Measurements from ENCODE around the gene SCNN1B.
"Not testable (repeated sequence)": the region's sequence is repeated elsewhere in the genome, so short reads cannot be mapped to it uniquely, and the experiment has no call there.

Gene SCNN1B

DNA sequence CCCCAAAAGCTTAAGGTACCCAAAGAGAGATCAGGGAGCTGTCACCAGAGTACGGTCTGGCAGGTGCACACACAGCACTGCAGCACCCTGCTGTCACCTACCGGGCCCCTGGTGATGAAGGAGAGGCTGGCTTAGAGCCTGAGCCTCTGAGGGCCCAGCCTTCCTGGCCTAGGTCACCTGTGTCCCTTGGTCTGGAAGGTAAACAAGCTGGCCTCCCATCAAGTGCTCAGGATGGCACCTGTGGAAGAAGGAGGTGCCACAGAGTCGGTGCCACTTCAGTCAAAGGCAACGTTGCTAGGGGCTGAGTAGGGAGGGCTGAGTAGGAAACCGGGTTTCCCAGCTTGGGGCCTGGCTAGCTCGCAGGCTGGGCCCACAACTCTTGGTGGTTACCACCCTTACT lies 80.2 kb downstream of the SCNN1B start:
- TF ChIP-seq, protein P1, sequence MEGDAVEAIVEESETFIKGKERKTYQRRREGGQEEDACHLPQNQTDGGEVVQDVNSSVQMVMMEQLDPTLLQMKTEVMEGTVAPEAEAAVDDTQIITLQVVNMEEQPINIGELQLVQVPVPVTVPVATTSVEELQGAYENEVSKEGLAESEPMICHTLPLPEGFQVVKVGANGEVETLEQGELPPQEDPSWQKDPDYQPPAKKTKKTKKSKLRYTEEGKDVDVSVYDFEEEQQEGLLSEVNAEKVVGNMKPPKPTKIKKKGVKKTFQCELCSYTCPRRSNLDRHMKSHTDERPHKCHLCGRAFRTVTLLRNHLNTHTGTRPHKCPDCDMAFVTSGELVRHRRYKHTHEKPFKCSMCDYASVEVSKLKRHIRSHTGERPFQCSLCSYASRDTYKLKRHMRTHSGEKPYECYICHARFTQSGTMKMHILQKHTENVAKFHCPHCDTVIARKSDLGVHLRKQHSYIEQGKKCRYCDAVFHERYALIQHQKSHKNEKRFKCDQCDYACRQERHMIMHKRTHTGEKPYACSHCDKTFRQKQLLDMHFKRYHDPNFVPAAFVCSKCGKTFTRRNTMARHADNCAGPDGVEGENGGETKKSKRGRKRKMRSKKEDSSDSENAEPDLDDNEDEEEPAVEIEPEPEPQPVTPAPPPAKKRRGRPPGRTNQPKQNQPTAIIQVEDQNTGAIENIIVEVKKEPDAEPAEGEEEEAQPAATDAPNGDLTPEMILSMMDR (IDR thresholded peaks at IDR 0.05; ENCODE audit: low read depth, low read length), result no peak

DNA sequence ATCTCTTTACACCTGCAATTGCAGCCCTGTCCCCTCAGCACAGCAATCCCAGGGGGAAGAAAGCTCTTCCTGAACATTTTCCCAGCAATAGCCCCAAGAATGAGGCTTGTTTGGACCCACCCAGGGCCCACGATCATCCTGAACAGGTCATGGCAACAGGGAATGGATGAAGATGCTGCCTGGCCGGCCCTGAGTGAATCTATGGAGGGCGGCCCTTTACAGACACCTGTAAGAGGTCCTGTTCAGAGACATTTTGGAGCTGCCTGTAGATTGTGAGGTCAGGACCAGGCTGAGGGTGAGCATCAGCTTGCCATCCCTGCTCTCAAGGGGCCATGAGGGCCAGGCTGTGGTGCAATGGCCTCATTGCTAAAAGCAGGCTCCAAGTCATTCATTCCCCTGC lies 81.8 kb downstream of the SCNN1B start:
- TF ChIP-seq, protein P1 (IDR thresholded peaks at IDR 0.05; ENCODE audit: low read depth, low read length), result no peak
- no peak overlapping the region for H3K4me3 ChIP-seq (ENCODE audit: low read depth, low read length)

More for the DNA sequence above, 80.2 kb downstream of the SCNN1B start:
- no peak overlapping the region for H3K4me3 ChIP-seq (ENCODE audit: low read depth, low read length)

DNA sequence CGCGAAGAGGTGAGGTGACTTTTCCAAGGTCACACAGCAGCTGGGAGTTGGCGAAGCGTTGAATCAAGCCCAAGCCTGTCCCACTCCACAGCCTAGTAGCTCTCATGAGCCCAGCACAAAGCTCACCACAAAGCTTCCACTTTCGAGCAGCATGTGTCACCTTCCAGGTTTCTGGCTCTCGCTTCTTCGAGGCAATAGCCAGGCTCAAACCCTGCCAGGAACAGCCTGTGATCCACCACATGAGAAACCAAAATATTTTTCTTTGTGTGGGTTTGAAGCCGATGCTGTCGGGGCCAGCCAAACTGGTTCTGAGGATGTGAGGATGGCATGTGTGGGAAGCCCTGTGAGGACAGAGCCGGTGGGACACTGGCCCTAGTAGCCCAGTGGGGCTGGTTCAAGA lies 82.8 kb downstream of the SCNN1B start:
- TF ChIP-seq, protein P1 (IDR thresholded peaks at IDR 0.05; ENCODE audit: low read depth, low read length), result no peak
- H3K4me3 ChIP-seq (ENCODE audit: low read depth, low read length), result no peak overlapping the region

DNA sequence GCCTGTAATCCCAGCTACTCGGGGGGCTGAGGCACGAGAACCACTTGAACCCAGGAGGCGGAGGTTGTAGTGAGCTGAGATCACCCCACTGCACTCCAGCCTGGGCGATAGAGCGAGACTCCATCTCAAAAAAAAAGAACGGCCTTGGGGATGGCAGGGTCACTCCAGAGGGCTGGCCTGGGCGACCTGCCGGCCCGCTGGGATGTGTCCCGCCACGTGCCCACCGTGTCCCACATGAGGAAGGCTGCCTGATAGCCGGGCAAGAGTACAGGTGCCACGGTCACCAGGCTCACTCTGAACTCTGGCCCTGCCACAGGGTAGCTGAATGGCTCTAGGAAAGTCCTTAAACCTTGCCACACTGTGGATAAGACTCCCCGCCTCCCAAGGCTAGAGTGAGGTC lies 83.3 kb downstream of the SCNN1B start:
- H3K4me3 ChIP-seq (ENCODE audit: low read depth, low read length), result no peak overlapping the region
- TF ChIP-seq, protein P1 (IDR thresholded peaks at IDR 0.05; ENCODE audit: low read depth, low read length), result no peak

DNA sequence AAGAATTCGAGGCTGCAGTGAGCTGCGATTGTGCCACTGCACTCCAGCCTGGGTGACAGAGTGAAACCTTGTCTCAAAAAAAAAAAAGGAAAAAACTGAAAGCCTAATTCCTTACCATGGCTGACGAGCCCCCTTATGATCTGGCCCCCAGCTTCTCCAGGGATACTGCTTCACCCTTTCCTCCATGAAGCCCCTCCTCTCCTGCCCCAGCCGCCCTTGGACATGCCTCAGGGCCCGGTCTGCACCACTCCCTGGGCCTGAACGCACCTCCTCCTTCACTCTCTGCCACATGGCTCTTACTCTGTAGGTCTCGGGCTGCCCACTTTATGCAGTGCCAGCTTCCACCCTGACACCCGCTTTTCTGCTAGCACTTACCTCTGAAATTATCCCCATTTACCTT lies 85.6 kb downstream of the SCNN1B start:
- no peak overlapping the region for H3K4me3 ChIP-seq (ENCODE audit: low read depth, low read length)
- TF ChIP-seq, protein P1 (IDR thresholded peaks at IDR 0.05; ENCODE audit: low read depth, low read length), result no peak

DNA sequence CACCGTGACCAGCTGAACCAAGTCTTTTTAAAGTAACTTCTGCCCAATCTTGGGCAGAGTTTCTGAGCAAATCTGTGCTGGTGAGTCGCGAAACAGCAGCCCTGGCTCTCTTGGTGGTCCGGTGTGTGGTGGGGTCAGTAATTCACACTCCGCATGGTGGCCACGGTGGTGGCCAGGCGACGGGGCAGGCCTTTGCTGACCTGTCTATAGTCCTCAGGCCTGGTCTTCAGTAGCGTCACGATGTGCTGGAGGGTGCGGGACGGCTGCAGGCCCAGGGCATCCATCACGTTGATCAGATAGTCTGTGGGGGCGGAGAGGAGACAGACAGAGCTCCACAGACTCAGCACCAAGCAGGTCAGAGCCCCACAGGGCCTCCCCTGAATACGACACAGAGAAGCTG lies 86.7 kb downstream of the SCNN1B start:
- TF ChIP-seq, protein P1 (IDR thresholded peaks at IDR 0.05; ENCODE audit: low read depth, low read length), result no peak
- no peak overlapping the region for H3K4me3 ChIP-seq (ENCODE audit: low read depth, low read length)

DNA sequence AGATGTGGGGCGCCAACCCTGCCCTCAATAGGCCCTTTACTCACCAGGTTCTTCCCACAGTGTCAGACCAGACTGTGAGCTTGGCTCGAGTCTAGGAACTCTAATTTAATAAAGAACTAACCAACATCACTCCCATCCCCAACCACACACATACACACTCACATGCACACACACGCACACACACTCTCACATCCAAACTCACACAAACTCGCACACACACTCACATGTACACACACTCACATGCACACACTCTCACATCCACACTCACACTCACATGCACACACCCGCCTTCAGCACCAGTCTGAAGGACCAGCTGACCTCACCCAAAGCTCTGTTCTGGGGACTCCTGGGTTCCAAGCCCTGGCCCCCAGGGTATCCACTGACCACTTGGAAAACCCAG lies 87.1 kb downstream of the SCNN1B start:
- no peak overlapping the region for H3K4me3 ChIP-seq (ENCODE audit: low read depth, low read length)
- TF ChIP-seq, protein P1 (IDR thresholded peaks at IDR 0.05; ENCODE audit: low read depth, low read length), result no peak

DNA sequence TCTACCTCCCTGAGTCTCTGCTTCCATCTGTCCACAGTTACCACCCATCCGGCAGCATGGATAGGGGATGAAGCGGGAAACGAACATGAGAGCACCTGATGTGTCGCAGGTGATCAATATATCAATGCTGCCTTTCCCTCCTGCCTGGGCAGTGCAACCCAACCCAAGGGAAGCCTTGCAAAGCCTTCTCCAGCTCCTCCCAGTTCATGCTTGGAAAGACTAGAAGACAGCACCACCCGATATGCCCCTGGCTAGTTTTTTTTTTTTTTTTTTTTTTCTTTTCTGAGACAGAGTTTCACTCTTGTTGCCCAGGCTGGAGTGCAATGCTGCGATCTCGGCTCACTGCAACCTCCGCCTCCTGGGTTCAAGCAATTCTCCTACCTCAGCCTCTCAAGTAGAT lies 87.8 kb downstream of the SCNN1B start:
- not testable (repeated sequence) for H3K4me3 ChIP-seq (ENCODE audit: low read depth, low read length)
